Hypothalamus (tissue), 51 donors: ENCODE results near the gene ADARB1.
"Not testable (repeated sequence)": the region's sequence is repeated elsewhere in the genome, so short reads cannot be mapped to it uniquely, and the experiment has no call there.

Source experiments
- DNase-seq, 51 donors: peaks; one replicate each; lab custom pipeline; 2025; lab: John Stamatoyannopoulos, UW

ADARB1 gene

DNA sequence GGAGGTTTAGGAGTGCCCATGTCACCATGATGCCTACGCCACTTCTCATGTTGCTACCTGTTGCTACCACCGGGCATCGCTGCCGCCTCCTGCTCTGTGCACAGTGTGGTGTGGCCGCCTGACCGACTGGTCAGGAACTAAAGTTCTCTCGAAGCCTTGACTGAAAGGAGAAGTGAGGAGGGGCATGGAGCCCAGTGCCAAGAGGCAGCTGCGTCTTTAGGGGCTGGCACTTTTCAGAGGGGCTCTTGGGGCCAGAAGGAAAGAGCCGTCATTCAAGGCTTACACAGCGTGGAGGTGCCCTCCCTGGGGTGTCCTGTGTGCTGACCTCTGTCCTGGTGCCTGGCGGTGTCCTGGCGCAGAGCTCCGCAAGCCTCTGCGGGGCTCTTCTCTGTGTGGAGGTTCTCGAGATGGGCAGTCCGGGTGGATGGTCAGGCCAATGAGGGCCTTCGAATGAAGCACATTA lies 57.2 kb downstream of the ADARB1 start:
- no peak for DNase-seq

DNA sequence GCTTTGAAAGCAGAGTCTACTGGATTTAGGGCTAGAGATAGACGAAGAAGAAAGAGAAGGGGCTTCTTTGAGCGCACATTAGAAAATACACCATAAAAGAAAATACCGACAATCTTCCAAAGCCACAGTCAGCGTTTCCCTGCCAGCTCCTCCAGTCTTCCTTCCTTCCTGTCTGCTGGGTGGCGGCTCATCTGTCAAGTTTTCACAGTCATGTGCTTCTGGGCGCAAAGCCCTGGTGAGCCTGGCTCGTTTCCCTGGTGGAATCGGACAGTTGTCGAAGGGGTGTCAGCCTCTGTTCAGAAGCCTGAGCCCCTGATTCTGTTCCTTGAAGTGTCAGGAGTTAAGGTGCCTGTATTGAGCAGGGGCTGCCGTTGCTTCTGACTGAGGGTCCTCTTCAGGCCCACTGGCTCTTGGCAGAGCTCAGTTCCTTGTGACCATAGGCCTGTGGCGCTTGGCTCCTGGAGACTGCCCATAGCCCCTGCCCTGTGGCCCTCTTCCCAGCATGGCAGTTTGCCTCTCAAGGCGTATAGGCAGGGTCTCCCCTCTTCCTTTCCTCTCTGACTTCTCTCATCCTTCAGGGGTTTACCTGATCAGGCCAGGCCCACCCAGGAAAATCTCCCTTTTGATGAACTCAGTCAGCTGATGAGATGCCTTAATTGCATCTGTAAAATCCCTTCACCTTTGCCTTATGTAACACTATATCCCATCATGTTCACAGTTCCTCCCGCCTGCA lies 58.6 kb downstream of the ADARB1 start:
- DNase-seq = no peak

DNA sequence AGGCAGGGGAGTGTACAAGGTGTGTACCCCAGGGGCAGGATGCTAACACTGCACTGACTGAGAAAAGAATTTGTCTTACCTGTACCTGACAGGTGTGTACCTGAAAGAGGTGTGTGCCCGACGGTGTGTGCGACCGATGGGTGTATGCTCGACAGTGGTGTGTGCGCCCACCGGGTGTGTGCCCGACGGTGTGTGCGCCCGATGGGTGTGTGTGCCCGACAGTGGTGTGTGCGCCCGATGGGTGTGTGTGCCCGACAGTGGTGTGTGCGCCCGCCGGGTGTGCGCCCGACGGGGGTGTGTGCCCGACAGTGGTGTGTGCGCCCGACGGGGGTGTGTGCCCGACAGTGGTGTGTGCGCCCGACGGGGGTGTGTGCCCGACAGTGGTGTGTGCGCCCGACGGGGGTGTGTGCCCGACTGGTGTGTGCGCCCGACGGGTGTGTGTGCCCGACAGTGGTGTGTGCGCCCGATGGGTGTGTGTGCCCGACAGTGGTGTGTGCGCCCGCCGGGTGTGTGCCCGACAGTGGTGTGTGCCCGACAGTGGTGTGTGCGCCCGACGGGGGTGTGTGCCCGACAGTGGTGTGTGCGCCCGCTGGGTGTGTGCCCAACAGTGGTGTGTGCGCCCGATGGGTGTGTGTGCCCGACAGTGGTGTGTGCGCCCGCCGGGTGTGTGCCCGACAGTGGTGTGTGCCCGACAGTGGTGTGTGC lies 59.3 kb downstream of the ADARB1 start:
- DNase-seq = not testable (repeated sequence)

DNA sequence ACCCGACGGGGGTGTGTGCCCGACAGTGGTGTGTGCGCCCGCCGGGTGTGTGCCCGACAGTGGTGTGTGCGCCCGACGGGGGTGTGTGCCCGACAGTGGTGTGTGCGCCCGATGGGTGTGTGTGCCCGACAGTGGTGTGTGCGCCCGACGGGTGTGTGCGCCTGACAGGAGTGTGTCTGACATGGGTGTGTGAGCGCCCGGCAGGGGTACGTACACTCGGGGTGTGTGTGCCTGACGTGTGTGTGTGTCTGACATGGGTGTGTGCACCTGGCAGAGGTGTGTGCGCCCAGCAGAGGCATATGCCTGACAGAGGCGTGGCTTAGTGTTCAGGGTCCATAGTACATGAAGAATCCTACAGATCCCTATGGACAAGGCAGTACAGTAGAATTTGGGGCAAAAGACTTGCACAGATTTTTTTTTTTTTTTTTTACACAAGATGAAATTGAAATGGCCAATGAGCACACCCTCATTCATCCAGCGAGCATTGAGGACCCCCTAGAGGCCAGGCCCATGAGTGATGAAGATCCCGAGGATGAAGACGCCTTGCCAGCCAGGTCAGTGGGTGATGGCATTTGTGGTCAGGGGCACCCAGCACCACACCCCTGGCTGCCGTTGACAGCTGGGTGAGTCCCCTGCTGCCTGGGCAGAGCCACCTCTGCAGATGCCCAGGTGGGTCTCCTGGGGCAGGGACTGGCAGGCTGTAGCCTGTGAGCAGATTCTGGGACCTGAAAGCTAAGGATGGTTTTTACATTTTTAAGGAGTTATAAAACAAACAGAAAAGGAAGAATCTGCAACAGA lies 60.1 kb downstream of the ADARB1 start:
- DNase-seq = no peak

DNA sequence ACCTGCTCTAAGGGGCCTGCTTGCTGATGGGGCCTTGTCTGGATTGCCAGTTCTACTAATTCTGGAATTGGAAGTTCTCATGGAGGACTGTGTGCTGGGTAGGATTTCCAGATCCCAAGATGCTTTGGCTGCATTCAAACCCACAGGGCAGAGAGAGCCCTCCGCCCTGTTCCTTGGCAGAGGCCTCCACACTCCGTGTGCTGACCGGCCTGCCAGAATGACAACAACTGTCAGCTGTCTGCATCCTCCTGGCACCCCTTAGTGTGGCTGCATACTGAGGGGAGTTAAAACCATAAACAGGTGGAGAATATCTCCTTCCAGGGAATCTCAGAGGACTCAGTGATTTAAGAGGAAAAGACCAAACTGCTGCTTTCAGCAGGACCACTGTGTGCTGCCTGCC lies 60.7 kb downstream of the ADARB1 start:
- DNase-seq = no peak

DNA sequence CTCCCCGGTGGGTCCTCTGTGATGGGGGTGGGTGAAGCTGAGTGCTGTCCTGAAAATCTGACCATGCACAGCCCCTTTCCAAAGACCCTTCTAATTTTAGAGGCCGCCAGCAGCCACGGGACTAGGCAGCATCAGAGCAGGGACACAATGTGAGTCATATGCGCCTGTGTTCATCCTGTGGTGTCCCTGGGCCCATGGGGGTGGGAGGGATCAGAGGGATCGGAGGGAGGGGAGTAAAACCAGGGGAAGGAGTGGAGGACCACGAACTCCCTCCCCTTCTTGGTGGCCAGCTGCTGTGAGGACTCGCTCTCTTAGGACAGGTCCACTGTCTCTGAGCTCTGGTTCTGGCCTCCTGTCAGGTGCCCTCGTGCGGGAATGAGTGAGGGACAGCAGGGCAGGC lies 61.5 kb downstream of the ADARB1 start:
- DNase-seq = no peak

DNA sequence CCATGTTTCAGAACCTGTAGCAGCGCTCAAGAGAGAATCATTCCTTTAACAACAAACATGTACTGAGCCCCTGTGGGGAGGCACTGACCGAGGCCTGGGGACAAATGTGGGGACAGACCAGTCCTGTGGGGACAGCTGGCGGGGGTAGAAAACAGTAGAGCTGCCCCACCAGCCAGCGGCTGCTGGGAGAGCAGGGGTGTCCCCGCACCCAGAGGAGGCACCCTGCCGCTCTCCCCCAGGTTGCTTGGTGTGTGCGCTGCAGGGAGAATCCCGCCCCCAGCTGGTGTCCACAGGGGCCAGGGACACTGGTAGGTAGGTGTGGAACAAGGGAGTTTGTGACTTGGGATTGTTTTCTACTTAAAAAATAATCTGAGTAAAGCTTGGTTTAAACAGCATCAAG lies 62.1 kb downstream of the ADARB1 start:
- no peak for DNase-seq

DNA sequence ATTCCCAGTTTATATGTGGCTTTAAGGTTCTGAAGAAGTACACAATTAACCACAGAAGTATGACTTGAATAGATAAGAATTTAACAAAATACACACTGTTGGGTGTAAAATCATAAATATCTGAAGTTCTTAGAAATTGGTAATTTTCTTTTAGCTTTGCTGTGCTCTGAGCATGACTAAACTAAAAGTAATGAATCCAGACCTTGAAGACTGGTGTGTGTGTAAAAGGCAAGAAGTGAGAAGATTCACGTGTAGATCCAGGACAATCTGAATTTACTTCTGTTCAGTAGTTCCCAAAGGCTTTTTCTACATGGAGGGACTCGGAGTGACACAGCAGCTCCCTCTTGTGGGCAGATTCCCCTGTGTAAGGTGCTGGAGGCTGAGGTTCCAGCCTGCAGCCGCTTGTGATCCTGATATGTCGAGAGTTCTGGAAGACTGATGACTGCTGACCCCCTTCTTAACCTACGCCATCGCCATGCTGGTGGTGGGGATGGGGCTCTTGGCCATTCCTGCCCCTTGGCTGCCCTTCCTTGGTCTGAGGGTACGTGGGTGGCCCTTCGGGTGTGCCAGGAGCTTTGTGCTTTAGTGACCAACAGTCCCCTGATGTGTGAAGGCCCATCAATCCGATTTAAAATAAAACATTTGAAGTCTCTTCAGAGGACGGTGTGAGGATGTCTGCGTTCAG lies 62.7 kb downstream of the ADARB1 start:
- peak in 43 of 51 donors; percentile 14 to 80 (median 52) for DNase-seq

DNA sequence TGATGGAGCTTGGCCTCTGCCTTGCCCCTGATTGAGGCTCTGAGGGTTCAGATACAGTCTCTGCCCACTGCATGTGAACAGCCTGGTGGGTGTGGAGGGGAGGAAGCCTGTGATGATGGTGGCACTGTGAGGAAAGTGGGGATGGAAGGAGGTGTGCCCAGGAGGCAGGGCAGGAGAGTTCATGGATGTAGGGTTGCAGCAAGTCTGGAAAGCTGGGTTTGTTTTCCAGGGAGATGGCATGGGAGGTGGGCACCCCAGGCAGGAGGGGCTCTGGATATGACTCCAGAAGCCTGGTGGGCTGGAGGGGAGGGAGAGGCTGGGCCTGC lies 63.2 kb downstream of the ADARB1 start:
- no peak for DNase-seq

DNA sequence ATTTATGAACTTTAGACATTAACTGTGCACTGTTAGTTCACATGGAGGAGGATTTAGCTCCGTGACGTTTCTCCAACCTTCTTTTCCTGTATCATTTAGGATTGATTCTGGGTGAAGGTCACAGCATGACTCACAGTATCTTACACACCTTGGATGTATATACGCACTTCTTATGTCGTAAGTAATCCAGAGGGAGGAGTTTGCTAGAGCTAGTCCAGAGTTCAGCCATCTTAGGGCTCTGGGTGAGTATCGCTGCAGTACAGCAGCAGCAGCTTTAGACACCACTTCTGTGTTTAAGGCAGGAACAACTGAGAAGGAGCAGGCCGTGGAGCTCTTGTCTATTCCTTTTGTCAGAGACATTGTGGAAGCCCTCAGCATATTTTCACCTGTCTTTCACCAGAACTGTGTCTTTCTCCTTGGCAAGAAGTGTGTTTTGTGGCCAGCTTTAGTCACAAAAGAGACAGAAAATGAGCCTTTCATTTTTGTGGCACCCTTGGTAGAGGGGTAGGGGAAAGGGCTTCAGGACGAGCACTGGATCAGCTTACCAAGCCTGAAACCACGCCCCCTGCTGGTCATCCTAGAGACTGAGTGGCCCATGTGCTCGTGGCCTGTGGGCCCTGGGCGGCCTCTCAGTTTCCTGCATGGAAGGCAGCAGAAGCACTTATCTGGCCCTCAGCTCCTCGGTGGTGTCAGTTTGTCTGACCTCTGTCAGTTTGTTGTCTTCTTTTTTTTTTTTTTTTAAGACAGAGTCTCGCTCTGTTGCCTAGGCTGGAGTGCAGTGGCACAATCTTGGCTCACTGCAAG lies 64.0 kb downstream of the ADARB1 start:
- DNase-seq = peak in 15 of 51 donors; percentile 6 to 58 (median 27)

DNA sequence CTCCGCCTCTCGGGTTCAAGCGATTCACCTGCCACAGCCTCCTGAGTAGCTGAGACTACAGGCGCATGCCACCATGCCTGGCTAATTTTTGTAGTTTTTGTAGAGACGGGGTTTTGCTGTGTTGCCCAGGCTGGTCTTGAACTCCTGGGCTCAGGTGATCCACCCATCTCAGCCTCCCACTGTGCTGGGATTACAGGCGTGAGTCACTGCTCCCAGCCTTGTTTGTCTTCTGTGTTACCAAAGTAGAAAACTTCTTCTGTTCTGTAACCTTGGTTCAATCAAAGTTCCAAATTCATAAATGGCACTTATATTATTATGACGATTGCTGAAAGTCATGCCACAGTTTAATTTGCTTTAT lies 64.6 kb downstream of the ADARB1 start:
- DNase-seq = not testable (repeated sequence)

DNA sequence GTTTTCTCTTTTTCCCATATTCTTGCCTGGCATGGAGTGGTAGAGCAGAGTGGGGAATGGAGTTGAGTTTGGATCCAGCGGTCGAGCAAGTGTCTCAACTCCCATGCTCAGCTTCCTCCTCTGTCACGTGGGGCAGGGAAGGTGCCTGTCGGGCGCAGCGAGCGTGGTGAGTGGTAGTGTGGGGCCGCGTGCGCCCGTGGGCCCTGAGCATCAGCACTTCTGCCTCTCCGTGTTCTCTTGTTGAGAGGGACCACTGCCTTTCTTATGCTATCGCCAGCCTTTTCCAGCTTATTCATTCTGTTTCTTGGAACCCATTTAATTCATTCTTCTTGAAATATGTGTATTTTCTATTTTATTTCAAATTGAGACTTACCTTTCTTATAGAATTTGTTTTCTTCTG lies 65.1 kb downstream of the ADARB1 start:
- DNase-seq = no peak

DNA sequence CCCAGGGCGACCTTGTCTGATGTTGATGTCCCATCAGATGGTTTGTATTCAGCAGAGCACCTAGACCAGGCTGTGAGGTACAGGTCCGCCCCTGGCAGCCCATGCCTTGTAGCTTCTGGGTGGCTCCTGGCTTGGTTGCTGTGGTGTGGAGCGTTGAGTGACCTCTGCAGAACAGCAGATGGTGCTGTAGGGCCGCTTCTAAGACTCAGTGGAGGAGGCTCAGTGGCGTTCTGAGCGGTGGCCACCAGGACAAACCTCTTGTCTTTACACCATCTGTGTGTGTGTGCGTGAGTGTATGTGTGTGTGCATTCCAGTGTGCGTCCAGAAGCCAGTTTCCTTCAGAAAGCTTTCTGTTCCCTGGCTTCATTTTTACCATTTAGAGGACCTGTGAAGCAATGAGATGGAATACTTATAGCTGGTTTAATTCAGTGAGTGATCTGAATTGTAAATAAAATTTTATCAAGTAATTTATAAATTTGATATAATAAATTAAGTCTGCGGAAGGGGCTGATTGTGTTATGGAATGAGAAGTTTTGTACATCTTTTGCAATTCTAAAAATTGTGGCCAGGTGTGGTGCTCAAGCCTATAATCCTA lies 66.1 kb downstream of the ADARB1 start:
- peak in 37 of 51 donors; percentile 12 to 75 (median 46) for DNase-seq

DNA sequence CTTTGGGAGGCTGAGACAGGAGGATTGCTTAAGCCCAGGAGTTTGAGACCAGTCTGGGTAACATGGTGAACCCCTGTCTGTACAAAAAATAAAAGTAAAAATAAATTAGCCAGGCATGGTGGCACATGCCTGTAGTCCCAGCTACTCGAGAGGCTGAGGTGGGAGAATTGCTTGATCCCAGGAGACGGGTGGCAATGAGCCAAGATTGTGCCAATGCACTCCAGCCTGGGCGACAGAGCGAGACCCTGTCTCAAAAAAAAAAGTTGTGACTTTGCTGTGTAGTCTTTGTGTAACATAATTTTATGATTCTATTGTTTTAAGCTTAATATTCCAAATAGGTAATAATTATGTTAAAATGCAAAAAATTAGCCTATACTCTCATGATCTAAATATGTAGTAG lies 66.6 kb downstream of the ADARB1 start:
- not testable (repeated sequence) for DNase-seq

DNA sequence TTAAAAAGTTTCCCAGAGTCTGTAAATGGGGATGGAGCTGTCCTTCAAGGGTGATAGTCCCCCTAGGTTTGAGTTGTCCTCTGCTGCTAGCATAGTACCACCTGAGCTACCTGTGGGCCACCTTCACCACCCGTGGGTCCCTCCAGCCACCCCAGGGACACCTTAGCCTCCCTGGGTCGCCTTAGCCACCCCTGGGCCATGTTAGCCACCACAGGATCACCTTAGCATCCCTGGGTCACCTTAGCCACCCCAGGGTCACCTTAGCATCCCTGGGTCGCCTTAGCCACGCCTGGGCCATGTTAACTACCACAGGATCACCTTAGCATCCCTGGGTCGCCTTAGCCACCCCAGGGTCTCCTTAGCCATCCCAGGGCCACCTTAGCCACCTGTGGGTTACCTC lies 67.1 kb downstream of the ADARB1 start:
- DNase-seq = no peak

DNA sequence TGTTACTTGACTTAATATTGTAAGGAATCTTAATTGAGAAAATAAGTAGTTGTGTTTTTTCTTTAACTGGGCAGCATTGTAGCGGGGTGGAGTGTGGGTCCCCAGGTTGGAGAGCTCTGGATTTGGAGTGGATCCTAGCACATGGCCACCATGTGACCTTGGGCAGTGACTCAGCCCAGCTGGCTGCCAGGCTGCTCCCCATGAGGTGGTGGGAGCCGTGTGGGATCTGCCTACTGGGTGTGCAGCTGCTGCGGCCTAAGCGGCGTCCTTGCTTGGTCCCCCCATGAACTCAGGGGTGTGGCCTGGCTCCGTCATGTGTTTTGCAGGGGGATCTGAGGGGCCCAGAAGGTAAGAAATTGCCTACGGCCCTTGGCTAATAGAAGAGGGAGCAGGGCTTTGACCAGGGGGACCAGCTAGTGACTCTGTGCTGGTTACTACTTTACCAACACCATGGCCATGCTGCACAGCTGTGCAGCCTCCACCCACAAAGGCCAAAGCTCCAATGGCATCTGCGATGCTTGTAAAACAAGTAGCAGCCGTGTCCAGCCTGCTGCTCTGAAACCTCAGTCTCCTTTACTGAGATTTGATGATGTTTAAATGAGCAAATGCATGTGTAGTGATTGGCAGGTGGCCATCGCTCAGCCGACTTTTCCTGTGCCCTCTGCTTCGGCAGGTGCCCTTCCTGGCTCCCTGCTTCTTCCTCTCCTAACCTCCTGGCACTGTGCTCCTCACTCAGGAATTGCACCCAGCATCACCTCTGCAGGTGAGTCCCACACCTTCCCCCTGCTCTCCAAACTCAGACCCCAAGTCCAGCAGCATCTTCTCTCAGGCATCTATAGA lies 68.3 kb downstream of the ADARB1 start:
- peak in 2 of 51 donors; percentile 10 to 28 for DNase-seq

DNA sequence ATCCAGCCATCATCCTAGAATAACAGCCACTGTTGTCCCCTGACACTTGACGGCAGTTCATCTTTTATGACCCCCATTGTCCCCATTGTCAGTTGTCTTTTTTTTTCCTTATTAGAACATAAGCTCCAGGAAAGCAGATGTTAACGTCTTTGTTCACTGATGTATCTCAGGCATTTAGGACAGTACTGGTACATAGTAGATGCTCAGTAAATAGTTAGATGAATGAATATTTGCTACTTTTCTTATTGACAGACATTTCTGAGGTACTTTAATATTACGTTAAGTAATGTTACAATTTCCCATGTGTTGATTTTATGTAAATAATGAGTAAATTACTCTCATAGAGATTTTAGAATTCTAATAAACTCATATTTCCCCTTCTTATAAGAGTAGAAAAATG lies 69.5 kb downstream of the ADARB1 start:
- DNase-seq = no peak

DNA sequence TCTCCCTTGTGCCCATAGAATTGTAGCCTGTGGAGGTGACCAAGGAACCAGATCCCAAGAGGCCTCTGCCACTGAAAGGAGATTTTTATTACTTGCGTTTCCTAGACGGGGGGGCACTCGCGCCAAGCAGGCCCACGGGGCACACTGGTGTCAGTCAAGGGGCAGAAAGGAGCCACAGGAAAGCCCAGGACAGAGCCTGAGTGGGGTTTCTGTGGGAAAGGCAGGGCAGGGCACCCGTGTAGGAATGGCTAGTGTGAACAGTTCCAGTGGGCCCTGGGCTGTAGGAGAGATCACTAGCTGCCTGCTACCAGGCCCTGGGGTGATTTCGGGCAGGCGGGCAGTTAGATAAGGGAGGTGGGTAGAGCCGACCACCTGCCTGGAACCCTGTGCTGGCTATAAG lies 70.8 kb downstream of the ADARB1 start:
- no peak for DNase-seq

DNA sequence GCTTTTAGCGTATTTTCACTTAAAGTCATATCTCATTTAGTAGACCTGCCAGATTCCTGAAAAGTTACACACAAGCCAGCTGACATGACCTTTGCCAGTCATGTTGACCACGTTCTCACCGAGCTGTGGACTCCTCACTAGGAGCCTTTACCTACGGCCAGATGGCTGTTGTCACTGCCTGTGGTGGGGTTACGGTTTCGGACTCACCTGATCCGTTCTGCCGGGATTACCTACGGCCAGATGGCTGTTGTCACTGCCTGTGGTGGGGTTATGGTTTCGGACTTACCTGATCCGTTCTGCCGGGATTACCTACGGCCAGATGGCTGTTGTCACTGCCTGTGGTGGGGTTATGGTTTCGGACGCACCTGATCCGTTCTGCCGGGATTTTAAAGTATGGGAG lies 71.5 kb downstream of the ADARB1 start:
- DNase-seq = not testable (repeated sequence)
